IMR-90 (cell line): ENCODE measurements around the gene PRR12.

Experiments used
- CEBPB ChIP-seq: IDR thresholded peaks from 2 replicates; pipeline ENCODE4 v1.6.1; 2012; ENCODE audit warnings: low read depth, low read length, improper control_type of control experiment
- CHD1 ChIP-seq: IDR thresholded peaks from 2 replicates; pipeline ENCODE4 v1.6.1; 2012; ENCODE audit warnings: low read depth, low read length, improper control_type of control experiment
- MXI1 ChIP-seq: IDR thresholded peaks from 2 replicates; pipeline ENCODE4 v1.6.1; 2012; ENCODE audit warnings: low read depth, mild to moderate bottlenecking, low read length, moderate library complexity, borderline replicate concordance
- POLR2A ChIP-seq: IDR thresholded peaks from 2 replicates; pipeline ENCODE4 v1.6.1; 2012; ENCODE audit warnings: mild to moderate bottlenecking, low read depth, low read length
- RCOR1 ChIP-seq: IDR thresholded peaks from 2 replicates; pipeline ENCODE4 v1.6.1; 2012; ENCODE audit warnings: mild to moderate bottlenecking, low read length, improper control_type of control experiment; ENCODE audit not compliant: insufficient replicate concordance
- TF ChIP-seq, protein P1 (sequence below): conservative IDR thresholded peaks from 2 replicates; pipeline ENCODE4 v1.5.1; 2012; ENCODE audit warnings: mild to moderate bottlenecking, low read depth, low read length, improper control_type of control experiment
- TF ChIP-seq, protein P2 (sequence below): fragments of 150-350 bp; IDR thresholded peaks from 2 replicates; pipeline ENCODE4 v1.6.1; 2016; ENCODE audit warnings: low read depth, mild to moderate bottlenecking, low read length, moderate library complexity, borderline replicate concordance

DNA sequence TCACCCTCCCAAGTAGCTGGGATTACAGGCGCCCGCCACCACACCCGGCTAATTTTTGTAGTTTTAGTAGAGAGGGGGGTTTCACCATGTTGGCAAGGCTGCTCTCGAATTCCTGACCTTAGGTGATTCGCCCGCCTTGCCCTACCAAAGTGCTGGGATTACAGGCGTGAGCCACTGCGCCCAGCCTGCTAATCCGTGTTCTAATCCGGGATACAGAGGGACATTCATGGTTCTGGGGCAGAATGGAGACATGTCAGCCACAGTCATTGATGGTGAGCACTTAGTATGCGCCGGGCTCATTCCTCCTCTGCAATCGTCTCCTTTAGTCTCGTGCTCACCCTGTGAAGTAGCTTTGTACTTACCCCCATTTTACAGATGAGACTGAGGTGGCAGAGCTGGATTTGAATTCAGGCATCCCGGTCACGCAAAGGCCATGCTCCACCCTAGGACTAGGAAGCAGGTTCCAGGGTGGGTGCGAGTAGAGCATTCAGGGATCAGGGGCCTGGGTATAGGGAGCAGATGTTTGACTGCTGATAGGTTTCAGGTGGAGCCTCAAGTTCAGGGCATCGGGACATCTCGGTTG is 40.7 kb downstream of the PRR12 start:
- TF ChIP-seq, protein P1, sequence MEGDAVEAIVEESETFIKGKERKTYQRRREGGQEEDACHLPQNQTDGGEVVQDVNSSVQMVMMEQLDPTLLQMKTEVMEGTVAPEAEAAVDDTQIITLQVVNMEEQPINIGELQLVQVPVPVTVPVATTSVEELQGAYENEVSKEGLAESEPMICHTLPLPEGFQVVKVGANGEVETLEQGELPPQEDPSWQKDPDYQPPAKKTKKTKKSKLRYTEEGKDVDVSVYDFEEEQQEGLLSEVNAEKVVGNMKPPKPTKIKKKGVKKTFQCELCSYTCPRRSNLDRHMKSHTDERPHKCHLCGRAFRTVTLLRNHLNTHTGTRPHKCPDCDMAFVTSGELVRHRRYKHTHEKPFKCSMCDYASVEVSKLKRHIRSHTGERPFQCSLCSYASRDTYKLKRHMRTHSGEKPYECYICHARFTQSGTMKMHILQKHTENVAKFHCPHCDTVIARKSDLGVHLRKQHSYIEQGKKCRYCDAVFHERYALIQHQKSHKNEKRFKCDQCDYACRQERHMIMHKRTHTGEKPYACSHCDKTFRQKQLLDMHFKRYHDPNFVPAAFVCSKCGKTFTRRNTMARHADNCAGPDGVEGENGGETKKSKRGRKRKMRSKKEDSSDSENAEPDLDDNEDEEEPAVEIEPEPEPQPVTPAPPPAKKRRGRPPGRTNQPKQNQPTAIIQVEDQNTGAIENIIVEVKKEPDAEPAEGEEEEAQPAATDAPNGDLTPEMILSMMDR: no peak
- TF ChIP-seq, protein P2, sequence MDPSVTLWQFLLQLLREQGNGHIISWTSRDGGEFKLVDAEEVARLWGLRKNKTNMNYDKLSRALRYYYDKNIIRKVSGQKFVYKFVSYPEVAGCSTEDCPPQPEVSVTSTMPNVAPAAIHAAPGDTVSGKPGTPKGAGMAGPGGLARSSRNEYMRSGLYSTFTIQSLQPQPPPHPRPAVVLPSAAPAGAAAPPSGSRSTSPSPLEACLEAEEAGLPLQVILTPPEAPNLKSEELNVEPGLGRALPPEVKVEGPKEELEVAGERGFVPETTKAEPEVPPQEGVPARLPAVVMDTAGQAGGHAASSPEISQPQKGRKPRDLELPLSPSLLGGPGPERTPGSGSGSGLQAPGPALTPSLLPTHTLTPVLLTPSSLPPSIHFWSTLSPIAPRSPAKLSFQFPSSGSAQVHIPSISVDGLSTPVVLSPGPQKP: no peak
- TF ChIP-seq POLR2A (no peak), CEBPB (no peak), MXI1 (no peak), RCOR1 (no peak), CHD1 (no peak)
